Right lobe of liver (tissue), 6 donors: ENCODE results near the gene PARP8. TPM values are rescaled to one million over a fixed set of nuclear protein-coding genes. Genes with fewer than 3 reads are reported as not detected.

ENCODE experiments used
- ATAC-seq, 4 donors: fragments of 200-7000 bp; cut with Tn5 transposase; one replicate each; pipeline ENCODE4 v1.9.1; 2020; ENCODE audit warnings: mild to moderate bottlenecking in 4 of 4, moderate library complexity in 4 of 4
- DNase-seq, 3 donors: peaks; one replicate each; pipeline ENCODE4 v3.0.0-alpha.2; 2020
- H3K27ac ChIP-seq, 3 donors: fragments of 200-600 bp; one replicate each; pipeline ENCODE4 v1.8.0; 2022
- H3K27me3 ChIP-seq, 2 donors: fragments of 200-600 bp; one replicate each; pipeline ENCODE4 v1.8.0; 2022
- H3K36me3 ChIP-seq, 4 donors: fragments of 200-600 bp; sonication (generic) in 1 of 4; one replicate each; pipeline versions ENCODE4 v1.5.1 to v1.8.0; 2017 to 2022; ENCODE audit warnings: control low read depth in 1 of 4
- H3K4me1 ChIP-seq, 4 donors: fragments of 200-600 bp; sonication (generic) in 1 of 4; one replicate each; pipeline versions ENCODE4 v1.5.1 to v1.8.0; 2017 to 2022; ENCODE audit warnings: control low read depth in 1 of 4
- H3K4me3 ChIP-seq, 3 donors: fragments of 200-600 bp; one replicate each; pipeline ENCODE4 v1.8.0; 2022
- H3K9me3 ChIP-seq, 4 donors: fragments of 200-600 bp; sonication (generic) in 1 of 4; one replicate each; pipeline versions ENCODE4 v1.5.1 to v1.8.0; 2017 to 2022; ENCODE audit warnings: control low read depth in 1 of 4
- CTCF ChIP-seq, 4 donors: fragments of 200-600 bp in 3 of 4; fragments of 450-650 bp in 1 of 4; IDR thresholded peaks; one replicate each; pipeline versions ENCODE4 v1.5.1 to v1.8.0; 2016 to 2022; ENCODE audit warnings: antibody characterized with exemption in 4 of 4, mild to moderate bottlenecking in 2 of 4
- POLR2A ChIP-seq: fragments of 450-650 bp; IDR thresholded peaks from one replicate; pipeline ENCODE4 v1.6.1; 2017; ENCODE audit warnings: antibody characterized with exemption, mild to moderate bottlenecking
- WGBS: methylation state at CpG from one replicate; pipeline ENCODE4 v1.1.6; 2018; ENCODE audit warnings: low coverage, low lambda C conversion rate; ENCODE audit not compliant: insufficient coverage; ENCODE audit errors: missing lambda C conversion rate; 5-methylcytosine and 5-hydroxymethylcytosine counted together
- intact Hi-C, 2 donors: fragments of 100-400 bp; cut with DNase I; formaldehyde crosslinking; loops; one replicate each; pipeline versions ENCODE4 v1.11.2 to v1.14.1; 2022
- total RNA-seq, 6 experiments: library from RNA; depleted of rRNA in 2 of 6; stranded (reverse); fragments of >200 nt in 2 of 6; fragmentation: NEBNext Ultra II Directional in 3 of 6; extraction: Animal tissue kit (Norgen Biotek cat#: 25700) in 3 of 6; gene quantifications; one replicate each; pipeline versions ENCODE4 v1.1.0 to v1.2.4, GENCODE V29; 2016 to 2023
- donor health status: DM: no; HTN: yes; CAD: no.
- donor health status: DM: no; HTN: no; CAD: no.
- donor health status: DM: no; HTN: no; CAD: no.
- donor health status: DM: no; HTN: yes; CAD: no.
- donor health status: DM: no; HTN: yes; CAD: no.

The PARP8 gene
- total RNA-seq, 6 experiments from 2014 or later: 4.9 to 14.1 (median 10.1) TPM

GRCh38 chr5:50881407-50881806, 215.0 kb downstream of the PARP8 start:
- no peak for TF ChIP-seq POLR2A
- no peak for TF ChIP-seq CTCF (IDR thresholded peaks at IDR 0.05)
- Histone ChIP-seq H3K27me3 (no peaks in the 10 kb centered on the region), H3K4me3 (no peak overlapping the region), H3K36me3 (no peaks in the 10 kb centered on the region), H3K27ac (no peak overlapping the region), H3K9me3 (no peaks in the 10 kb centered on the region), H3K4me1 (no peaks in the 10 kb centered on the region)
- intact Hi-C loops: no loop called here
- WGBS: 36% methylated on average over 3 of the region's 3 CpGs
- no peak for ATAC-seq
- no peak for DNase-seq

- DNase-seq (no peak), ATAC-seq (no peak)
- H3K27ac ChIP-seq: no peak overlapping the region
- no peak overlapping the region for H3K4me3 ChIP-seq
- 23% methylated on average over 2 of the region's 2 CpGs for WGBS
- no peaks in the 10 kb centered on the region for H3K9me3 ChIP-seq
- TF ChIP-seq CTCF (IDR thresholded peaks at IDR 0.05) (no peak), POLR2A (no peak)
- no peaks in the 10 kb centered on the region for H3K27me3 ChIP-seq
- no peaks in the 10 kb centered on the region for H3K4me1 ChIP-seq
- intact Hi-C loops: no loop called here
- H3K36me3 ChIP-seq: no peaks in the 10 kb centered on the region
Observed at GRCh38 chr5:50886657-50887345, 220.4 kb downstream of the PARP8 start.

GRCh38 chr5:50887889-50888633, 221.6 kb downstream of the PARP8 start:
- intact Hi-C loops: no loop called here
- no peaks in the 10 kb centered on the region for H3K9me3 ChIP-seq
- 58% methylated on average over 3 of the region's 3 CpGs for WGBS
- no peak for ATAC-seq
- no peaks in the 10 kb centered on the region for H3K4me1 ChIP-seq
- no peak overlapping the region for H3K4me3 ChIP-seq
- no peaks in the 10 kb centered on the region for H3K36me3 ChIP-seq
- DNase-seq: no peak
- no peaks in the 10 kb centered on the region for H3K27me3 ChIP-seq
- no peak for TF ChIP-seq CTCF (IDR thresholded peaks at IDR 0.05)
- no peak overlapping the region for H3K27ac ChIP-seq

GRCh38 chr5:50888751-50889150, 222.3 kb downstream of the PARP8 start:
- Histone ChIP-seq H3K4me3 (no peak overlapping the region), H3K36me3 (no peaks in the 10 kb centered on the region), H3K27ac (no peak overlapping the region), H3K4me1 (no peaks in the 10 kb centered on the region), H3K9me3 (no peaks in the 10 kb centered on the region), H3K27me3 (no peaks in the 10 kb centered on the region)
- no peak for DNase-seq
- intact Hi-C loops: no loop called here
- TF ChIP-seq POLR2A: no peak
- TF ChIP-seq CTCF (IDR thresholded peaks at IDR 0.05): no peak
- ATAC-seq: no peak
- 44% methylated on average over 1 of the region's 1 CpG for WGBS
